ENCODE data around the gene ARRDC5.
A peak's percentile ranks its signal among the peaks of the same experiment; 100 is the strongest.
"Not testable (repeated sequence)": the region's sequence is repeated elsewhere in the genome, so short reads cannot be mapped to it uniquely, and the experiment has no call there.

ARRDC5 gene

DNA sequence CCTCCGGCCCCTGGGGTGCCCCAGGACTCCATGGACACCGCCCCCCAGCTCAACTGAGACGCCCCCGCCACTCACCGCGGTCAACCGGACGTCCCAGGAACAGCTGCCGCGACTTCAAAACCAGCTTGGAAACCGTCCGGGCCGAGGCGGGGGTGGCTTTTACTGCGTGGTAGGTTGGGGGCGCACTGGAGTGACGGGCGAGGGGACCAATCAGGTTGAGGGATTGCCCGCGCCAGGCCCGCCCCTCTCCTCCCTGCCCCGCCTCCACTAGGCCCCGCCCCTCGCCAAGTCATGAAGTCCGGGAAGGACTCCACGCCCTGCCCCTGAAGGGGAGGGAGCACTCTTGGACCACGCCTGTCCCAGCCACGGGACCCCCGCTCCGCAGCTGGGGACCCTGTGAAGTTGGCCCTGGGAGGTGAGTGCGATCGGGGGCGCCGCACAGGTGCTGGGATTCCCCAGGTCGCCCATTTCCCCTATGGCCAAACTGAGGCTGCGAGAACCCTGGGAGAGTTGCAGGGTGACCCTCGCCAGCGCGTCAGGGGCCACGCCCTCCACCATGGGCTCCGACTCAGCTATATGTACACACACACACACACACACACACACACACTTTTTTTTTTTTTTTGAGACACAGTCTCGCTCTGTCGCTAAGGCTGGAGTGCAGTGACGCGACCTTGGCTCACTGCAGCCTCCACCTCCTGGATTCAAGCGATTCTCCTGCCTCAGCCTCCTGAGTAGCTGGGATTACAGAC, 35.0 kb downstream of the ARRDC5 start, which contains the start of gene PLIN3:
Gene PLIN3 (minus strand): TSS at position 134 of the 752 bp plus-strand sequence. CDS start 6,273 bp downstream, outside the sequence.
- DNase-seq = peak; percentile 96 to 98

DNA sequence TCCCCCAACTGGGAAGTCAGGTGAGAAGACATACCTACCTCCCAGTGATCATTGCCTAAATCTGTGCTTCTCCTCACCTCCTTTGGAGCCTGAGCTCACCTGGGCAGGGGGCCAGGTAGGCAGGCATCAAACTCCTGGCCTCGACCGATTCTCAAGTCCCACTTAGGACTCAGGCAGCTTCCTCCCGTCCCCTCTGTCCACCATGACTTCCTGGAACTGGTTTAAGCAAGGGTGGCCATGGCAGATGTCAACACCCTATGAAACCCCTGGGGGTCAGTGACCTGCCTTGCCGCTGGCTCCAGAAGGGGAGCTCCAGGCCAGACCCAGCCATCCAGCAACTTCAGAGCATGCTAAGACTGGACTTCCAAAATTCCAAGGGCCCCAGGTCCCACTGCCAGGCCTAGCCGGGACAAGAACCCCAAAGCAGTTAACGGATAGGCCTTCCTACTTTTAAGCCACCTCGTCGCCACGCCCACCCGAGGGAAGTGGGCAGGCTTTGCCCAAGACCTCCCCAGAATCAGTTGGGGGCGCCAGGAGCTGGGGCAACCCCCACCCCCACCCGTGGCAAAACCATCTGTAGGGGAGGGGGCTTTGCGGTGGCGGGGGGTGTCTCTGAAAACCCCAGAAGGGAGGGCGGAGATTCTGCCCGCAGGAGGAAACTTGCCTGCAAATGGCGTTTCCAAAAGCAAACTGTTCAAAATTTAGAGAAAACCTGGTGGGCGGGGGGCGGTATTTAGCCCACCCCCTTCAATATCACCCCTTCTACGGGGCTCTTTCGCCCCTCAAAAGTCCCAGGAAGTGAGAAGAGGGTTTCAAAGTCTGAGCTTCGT, 35.9 kb downstream of the ARRDC5 start:
- DNase-seq = peak; percentile 23 to 37

DNA sequence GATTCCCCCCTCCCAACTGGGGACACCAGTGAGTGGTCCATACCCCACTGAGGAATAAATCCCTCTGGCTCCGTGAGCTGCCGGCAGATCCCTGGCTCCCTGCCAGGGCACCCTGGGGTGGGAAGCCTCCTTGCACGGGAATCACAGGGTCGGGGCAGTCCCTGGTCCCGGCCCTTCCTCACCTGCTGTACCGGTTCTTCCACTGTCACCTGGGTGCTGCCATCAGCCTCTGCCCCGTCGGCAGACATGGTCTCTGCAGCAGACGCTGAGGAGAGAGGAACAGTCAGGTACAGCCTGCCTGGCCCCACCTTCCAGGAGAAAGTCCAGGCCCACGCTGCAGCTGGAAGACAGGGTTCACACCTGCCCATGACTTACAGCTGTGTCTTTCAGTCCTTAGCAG, 41.5 kb downstream of the ARRDC5 start:
- no peak for DNase-seq

DNA sequence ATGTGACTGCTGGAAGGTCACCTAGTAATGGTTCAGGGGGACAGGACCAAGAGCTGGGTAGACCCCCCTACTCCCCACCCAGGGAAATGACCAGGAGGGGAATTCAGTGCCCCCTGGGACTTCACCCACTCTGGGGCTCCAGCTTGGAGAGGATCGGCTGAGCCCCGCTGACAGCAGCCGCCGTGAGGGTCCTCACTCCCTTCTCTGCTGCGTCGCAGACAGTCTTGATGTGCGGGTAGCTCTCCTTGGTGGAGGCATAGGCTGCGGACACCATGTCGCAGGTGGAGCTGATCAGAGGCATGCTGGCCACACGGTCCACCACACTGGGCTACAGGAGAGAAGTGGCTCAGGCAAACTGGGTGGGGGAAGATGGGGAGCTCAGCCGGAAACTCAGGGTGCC, 43.0 kb downstream of the ARRDC5 start:
- DNase-seq = no peak

DNA sequence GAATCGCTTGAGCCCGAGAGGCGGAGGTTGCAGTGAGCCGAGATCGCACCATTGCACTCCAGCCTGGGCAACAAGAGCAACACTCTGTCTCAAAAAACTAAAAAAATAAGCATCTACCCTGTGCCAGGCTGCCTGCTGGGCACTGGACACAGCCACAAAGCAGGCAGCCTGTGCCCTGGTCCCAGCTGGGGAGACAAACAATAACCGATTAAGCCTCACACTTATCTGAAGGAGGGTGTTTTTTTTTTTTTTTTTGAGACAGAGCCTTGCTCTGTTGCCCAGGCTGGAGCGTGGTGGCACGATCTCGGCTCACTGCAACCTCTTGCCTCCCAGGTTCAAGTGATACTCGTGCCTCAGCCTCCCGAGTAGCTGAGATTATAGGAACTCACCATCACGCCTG, 46.2 kb downstream of the ARRDC5 start:
- DNase-seq = not testable (repeated sequence)

DNA sequence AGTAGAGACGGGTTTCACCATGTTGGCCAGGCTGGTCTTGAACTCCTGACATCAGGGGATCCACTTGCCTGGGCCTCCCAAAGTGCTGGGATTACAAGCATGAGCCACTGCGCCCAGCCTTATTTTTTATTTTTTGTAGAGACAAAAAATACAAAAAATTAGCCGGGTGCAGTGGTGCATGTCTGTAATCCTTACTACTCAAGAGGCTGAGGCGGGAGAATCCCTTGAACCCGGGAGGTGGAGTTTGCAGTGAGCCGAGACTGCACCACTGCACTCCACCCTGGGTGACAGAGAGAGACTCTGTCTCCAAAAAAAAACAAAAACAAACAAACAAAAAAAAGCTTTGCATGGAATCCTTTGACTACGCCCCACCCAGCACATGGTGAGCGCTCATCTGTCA, 49.2 kb downstream of the ARRDC5 start:
- not testable (repeated sequence) for DNase-seq

DNA sequence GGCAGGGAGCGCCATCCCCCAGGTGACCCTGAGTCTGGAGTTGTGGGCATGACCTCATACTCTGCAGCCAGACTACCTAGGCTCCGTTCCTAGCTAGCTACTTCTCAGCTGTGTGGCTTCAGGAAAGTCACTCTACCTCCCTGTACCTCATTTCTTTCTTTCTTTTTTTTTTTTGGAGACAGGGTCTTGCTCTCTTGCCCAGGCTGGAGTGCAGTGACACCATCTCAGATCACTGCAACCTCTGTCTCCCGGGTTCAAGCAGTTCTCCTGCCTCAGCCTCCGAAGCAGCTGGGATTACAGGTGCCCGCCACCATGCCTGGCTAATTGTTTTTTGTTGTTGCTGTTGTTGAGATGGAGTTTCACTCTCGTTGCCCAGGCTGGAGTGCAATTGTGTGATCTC, 50.2 kb downstream of the ARRDC5 start:
- DNase-seq = no peak

DNA sequence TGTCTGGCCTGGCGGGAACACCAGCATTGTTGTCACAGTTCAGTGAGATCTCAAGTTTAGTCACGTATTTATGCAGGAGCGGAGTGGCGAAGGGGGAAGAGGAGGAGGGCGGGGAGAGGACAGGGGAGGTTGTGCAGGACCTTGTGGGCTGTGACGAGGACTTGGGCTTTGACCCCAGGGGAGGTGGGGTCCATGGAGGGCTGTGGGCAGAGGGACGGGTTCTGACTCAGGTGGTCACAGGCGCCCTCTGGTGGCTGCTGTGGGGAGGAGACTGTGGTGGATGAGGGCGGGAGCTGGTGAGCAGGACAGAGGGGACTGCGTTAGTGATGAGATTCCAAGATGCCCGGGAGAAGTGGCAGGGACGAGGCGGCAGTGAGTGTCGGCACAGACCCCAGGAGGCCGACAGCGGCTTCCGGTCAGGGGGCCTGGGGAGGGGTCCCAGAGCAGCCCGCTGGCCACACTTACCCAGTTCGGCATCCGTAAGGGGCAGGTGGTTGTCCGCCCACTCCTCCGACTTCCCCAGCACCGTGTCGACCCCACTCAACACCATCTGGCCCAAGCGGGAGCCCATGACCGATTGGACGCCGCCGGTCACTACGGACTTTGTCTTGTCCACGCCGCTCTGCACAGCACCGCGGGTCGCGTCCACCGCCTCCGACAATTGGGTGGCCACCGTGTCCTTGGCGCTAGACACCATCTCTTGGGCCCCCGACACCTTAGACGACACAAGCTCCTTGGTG, 51.0 kb downstream of the ARRDC5 start:
- peak; percentile 76 to 79 for DNase-seq

DNA sequence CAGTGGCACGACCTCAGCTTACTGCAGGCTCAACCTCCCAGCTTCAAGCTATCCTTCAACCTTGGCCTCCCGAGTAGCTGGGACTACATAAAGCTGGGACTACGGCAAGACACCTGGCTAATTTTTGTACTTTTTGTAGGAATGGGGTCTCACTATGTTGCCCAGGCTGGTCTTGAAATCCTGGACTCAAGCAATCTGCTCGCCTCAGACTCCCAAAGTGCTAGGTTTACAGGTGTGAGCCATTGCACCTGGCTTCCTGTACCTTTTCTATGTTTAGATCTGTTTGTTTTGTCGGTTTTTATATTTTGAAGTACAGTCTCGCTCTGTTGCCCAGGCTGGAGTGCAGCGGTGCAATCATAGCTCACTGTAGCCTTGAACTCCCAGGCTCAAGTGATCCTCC, 53.7 kb downstream of the ARRDC5 start:
- no peak for DNase-seq

DNA sequence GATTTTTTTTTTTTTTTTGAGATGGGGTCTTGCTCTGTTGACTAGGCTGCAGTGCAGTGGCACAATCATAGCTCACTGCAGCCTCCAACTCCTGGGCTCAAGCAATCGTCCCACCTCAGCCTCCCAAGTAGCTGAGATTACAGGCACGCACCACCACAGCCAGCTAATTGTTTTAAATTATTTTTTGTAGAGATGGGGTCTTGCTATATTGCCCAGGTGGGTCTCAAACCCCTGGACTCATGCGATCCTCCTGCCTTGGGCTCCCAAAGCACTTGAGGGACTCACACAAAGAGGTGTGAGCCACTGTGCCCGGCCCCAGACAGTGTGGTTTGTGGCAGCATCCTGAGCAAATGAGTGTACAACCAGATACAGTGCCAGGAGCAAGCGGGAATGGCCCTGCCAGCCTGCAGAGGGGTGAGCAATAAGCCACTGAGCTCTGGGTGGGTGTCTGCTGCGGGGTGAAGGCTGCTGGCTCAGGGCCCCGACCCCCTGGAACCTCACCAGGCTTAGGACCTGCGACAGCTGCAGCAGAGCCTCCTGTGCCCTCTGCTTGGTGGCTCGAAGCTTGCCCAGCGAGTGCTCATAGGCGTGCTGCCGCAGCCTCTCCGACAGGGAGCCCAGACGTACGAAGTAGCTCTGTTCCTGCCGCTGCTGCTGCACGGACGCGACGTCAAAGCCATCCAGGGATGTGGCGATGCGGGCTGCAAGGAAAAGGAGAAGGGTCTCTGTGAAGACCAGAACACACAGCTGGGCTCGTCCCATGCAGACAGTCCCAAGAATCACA, 55.3 kb downstream of the ARRDC5 start:
- no peak for DNase-seq

DNA sequence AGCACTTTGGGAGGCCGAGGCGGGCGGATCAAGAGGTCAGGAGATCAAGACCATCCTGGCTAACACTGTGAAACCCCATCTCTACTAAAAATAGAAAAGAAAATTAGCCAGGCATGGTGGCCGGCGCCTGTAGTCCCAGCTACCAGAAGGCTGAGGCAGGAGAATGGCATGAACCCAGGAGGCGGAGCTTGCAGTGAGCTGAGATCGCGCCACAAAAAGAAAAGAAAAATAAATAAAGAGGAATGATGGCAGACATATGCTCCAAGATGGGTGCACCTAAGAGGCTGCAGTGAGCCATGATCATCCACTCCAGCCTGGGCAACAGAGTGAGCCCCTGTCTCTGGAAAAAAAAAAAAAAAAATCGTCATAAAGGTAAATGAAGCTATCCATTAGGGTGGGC, 56.7 kb downstream of the ARRDC5 start:
- DNase-seq = not testable (repeated sequence)

DNA sequence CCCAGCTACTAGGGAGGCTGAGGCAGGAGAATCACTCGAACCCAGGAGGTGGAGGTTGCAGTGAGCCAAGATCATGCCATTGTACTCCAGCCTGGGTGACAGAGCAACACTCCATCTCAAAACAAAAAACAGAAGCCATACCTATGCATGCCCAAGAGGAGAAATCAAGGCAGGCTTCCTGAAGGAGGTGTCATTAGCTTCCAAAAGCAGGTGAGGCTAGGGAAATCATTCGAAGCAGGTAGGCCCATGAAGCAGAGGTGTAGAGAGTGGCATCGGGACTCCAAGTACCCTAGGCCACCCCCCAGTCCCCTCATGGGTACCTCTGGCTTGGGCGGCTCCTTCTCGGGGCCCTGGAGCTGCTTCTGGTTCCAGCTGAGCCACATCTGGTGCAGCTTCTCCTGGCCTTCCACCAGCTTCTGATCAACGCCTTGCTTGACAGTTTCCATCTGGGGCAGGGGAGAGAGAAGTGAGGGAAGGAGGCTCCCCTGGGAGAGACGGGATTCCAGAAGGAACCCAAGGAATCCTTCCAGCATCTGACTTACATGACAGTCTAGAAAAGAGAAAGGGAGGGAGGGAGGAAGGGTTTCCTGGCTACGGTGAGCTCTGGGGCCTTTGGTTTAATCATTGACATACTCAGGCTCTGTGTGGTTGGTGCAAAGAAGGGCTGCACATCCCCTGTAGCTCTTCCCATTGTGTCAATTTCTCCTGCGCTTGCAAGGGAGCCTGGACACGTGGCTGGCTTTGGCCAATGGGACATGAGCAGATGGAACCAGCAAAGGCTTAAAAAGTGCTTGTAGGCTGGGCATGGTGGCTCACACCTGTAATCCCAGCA, 58.1 kb downstream of the ARRDC5 start:
- no peak for DNase-seq

DNA sequence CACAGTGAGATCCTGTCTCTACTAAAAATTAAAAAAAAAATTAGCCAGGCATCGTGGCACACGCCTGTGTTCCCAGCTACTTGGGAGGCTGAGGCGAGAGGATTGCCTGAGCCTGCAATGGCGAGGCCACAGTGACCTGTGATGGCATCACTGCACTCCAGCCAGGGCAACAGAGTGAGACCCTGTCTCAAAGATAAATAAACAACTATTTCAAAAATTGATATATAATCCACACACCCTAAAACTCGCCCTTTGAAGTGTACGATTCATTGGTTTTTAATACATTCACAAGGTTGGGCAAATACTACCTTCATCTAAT, 59.1 kb downstream of the ARRDC5 start:
- no peak for DNase-seq
